Uterus (tissue), 4 donors: ENCODE results near the gene RCAN1. TPM values are rescaled to one million over a fixed set of nuclear protein-coding genes. Genes with fewer than 3 reads are reported as not detected.

Experiments
- DNase-seq, 2 donors: peaks; one replicate each; pipeline ENCODE4 v3.0.0-alpha.2; 2019 to 2020
- H3K27ac ChIP-seq, 2 donors: fragments of 200-600 bp; sonication (generic); 1 replicate in 1 of 2; 2 replicates in 1 of 2; pipeline ENCODE4 v1.5.1; 2016 to 2018
- H3K27me3 ChIP-seq, 2 donors: fragments of 200-600 bp; sonication (generic); one replicate each; pipeline ENCODE4 v1.5.1; 2018 to 2019; ENCODE audit warnings: control low read depth in 1 of 2
- H3K36me3 ChIP-seq, 2 donors: fragments of 200-600 bp; sonication (generic); one replicate each; pipeline ENCODE4 v1.5.1; 2019; ENCODE audit warnings: control low read depth in 1 of 2
- H3K4me1 ChIP-seq, 2 donors: fragments of 200-600 bp; sonication (generic); one replicate each; pipeline ENCODE4 v1.5.1; 2018 to 2019; ENCODE audit warnings: control low read depth in 1 of 2
- H3K4me3 ChIP-seq, 2 donors: fragments of 200-600 bp; sonication (generic); 1 replicate in 1 of 2; 2 replicates in 1 of 2; pipeline ENCODE4 v1.5.1; 2018 to 2019; ENCODE audit warnings: mild to moderate bottlenecking in 1 of 2
- H3K9me3 ChIP-seq, 2 donors: fragments of 200-600 bp; sonication (generic); one replicate each; pipeline ENCODE4 v1.5.1; 2019; ENCODE audit warnings: control low read depth in 1 of 2
- POLR2A ChIP-seq, 2 donors: fragments of 450-650 bp; IDR thresholded peaks; one replicate each; pipeline ENCODE4 v1.6.1; 2016; ENCODE audit warnings: antibody characterized with exemption in 2 of 2, mild to moderate bottlenecking in 1 of 2, moderate library complexity in 1 of 2
- intact Hi-C: fragments of 100-400 bp; cut with DNase I; formaldehyde crosslinking; loops from one replicate; pipeline ENCODE4 v1.15.1; 2023; ENCODE audit warnings: low total_unique reads
- total RNA-seq, 4 donors: library from RNA; depleted of rRNA in 3 of 4; stranded (reverse); fragments of >200 nt in 3 of 4; gene quantifications; one replicate each; pipeline versions ENCODE4 v1.1.0 to v1.2.4, GENCODE V29; 2014 to 2023
- TF ChIP-seq, protein P1 (sequence below), 4 experiments: fragments of 200-600 bp in 2 of 4; fragments of 450-650 bp in 2 of 4; sonication (generic) in 2 of 4; IDR thresholded peaks; one replicate each; pipeline ENCODE4 v1.5.1; 2016 to 2019; ENCODE audit warnings: antibody characterized with exemption in 4 of 4, mild to moderate bottlenecking in 2 of 4, moderate library complexity in 1 of 4
- donor health status: DM: yes; HTN: yes; CAD: no.

The RCAN1 gene
- total RNA-seq, 4 donors from 2014 or later, result 12.4 to 22.5 (median 16.5) TPM

DNA sequence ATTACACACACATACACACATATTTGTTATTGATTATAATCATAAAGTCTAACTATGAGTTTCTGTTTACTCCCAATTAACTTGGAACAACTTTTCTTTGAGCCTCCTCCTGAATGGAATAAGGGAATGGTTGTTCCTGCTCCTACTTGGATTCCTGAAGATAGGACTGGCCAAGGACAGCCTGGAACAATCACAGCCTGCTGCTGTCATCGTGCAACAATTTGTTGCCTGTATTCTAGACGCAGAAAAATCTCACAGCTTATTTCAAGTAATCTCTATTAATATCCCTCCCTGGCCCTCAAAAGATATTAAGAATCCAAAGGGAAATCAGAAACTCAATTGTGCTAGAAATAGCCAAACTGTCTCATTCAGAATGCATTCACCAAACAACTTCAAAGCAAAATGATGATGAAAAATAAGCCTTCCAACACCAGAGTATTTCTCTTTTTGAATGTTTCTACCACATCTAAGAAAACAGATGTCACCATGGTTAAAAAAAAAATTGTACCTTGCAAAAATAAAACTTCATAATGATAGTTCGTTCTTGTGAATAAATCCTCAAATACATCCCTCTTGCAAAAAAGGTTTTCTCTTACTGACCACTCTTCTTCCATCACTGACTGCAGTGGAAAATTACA, 30.9 kb downstream of the RCAN1 start:
- no peaks in the 10 kb centered on the region for H3K4me1 ChIP-seq
- H3K4me3 ChIP-seq, result no peak overlapping the region
- no peak overlapping the region for H3K27ac ChIP-seq
- DNase-seq, result no peak
- no peaks in the 10 kb centered on the region for H3K27me3 ChIP-seq
- no peaks in the 10 kb centered on the region for H3K36me3 ChIP-seq
- intact Hi-C loops, result no loop called here
- TF ChIP-seq POLR2A (IDR thresholded peaks at IDR 0.05), result no peak
- TF ChIP-seq, protein P1, sequence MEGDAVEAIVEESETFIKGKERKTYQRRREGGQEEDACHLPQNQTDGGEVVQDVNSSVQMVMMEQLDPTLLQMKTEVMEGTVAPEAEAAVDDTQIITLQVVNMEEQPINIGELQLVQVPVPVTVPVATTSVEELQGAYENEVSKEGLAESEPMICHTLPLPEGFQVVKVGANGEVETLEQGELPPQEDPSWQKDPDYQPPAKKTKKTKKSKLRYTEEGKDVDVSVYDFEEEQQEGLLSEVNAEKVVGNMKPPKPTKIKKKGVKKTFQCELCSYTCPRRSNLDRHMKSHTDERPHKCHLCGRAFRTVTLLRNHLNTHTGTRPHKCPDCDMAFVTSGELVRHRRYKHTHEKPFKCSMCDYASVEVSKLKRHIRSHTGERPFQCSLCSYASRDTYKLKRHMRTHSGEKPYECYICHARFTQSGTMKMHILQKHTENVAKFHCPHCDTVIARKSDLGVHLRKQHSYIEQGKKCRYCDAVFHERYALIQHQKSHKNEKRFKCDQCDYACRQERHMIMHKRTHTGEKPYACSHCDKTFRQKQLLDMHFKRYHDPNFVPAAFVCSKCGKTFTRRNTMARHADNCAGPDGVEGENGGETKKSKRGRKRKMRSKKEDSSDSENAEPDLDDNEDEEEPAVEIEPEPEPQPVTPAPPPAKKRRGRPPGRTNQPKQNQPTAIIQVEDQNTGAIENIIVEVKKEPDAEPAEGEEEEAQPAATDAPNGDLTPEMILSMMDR (IDR thresholded peaks at IDR 0.05), result no peak
- H3K9me3 ChIP-seq, result no peaks in the 10 kb centered on the region

DNA sequence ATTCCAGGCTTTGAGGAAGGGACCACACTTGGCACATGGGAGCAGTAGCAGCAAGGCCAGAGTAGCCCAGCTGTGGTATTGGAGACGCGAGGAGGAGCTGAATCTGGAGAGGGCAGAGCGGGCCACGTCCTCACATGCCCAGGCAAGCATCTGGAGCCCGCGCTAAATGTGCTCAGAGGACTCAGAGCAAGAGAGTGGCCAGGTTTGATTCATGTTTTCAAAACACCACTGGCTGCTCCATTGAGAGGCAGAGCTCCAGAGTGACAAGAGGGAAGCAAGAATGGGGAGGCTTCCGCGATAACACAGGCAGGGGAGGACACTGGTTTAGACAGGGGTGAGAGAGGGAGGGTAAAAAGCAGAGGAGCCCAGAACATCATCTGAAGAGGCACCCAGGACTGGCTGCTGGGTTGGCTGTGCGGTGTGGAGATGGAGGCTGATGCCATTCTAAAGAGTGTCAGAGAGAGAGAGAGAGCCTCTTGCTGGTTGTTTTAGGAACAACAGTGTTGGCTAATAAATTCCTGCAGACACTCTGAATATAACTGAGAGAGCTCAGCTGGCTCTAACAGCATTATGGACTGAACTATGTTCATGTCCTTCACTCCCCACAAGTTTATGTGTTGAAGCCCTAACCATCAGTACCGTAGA, 32.3 kb downstream of the RCAN1 start:
- DNase-seq, result no peak
- no peaks in the 10 kb centered on the region for H3K9me3 ChIP-seq
- H3K27me3 ChIP-seq, result no peaks in the 10 kb centered on the region
- no peak overlapping the region for H3K4me3 ChIP-seq
- H3K36me3 ChIP-seq, result no peaks in the 10 kb centered on the region
- no peak overlapping the region for H3K27ac ChIP-seq
- intact Hi-C loops, result no loop called here
- no peaks in the 10 kb centered on the region for H3K4me1 ChIP-seq
- TF ChIP-seq, protein P1 (IDR thresholded peaks at IDR 0.05), result no peak
- TF ChIP-seq POLR2A (IDR thresholded peaks at IDR 0.05), result no peak

DNA sequence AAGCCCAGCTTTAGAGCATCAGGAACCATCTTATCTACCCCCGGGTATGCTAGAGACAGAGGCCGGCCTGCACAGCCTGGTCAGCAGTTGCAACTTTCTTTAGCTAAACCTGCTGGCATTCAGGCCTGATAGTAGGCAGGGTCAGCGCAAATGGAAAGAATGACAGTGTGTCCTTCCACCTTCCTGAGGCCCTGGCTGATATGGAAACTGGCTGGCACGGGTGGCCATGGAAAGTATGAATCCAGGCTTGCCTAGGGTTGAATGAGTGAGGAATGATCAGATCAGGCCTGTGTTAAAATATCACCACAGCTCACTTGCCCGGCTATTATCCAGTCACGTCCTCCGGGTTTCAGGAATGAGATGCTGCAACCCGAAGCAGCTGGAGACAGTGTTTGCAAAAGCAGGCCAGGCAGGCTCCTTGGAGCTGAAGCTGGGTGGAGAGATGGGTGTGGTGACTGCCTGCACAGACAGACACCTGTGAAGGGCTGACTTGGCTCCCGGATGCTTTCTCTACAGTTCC, 34.7 kb downstream of the RCAN1 start:
- no peak overlapping the region for H3K27ac ChIP-seq

DNA sequence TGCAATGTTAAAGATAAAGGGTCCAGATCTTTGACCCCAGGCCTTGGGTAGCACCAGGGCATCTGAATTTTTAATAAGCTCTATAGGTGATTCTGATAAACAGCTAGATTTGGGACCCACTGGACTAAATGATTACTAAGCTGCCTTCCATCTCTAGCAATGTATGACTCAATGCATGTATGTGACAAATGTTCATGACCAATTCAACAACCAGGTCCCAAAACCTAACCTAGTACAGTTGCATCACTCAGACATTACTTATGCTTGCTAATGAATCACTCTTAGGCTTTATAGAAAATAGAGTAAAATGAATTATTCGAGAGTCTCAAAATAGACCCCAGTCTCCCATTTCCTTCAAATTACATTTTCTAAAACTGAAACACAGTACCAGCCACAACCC, 35.5 kb downstream of the RCAN1 start:
- no peaks in the 10 kb centered on the region for H3K27me3 ChIP-seq
- no peak overlapping the region for H3K4me3 ChIP-seq
- no peaks in the 10 kb centered on the region for H3K4me1 ChIP-seq
- no peak for TF ChIP-seq POLR2A (IDR thresholded peaks at IDR 0.05)
- TF ChIP-seq, protein P1 (IDR thresholded peaks at IDR 0.05), result no peak
- DNase-seq, result no peak
- intact Hi-C loops, result no loop called here
- H3K9me3 ChIP-seq, result no peaks in the 10 kb centered on the region
- H3K36me3 ChIP-seq, result no peaks in the 10 kb centered on the region
- no peak overlapping the region for H3K27ac ChIP-seq

More for the DNA sequence above, 34.7 kb downstream of the RCAN1 start:
- TF ChIP-seq POLR2A (IDR thresholded peaks at IDR 0.05), result no peak
- TF ChIP-seq, protein P1 (IDR thresholded peaks at IDR 0.05), result no peak
- Histone ChIP-seq H3K4me3 (no peak overlapping the region), H3K27me3 (no peaks in the 10 kb centered on the region), H3K4me1 (no peaks in the 10 kb centered on the region), H3K36me3 (no peaks in the 10 kb centered on the region), H3K9me3 (no peaks in the 10 kb centered on the region)
- intact Hi-C loops, result no loop called here
- no peak for DNase-seq

DNA sequence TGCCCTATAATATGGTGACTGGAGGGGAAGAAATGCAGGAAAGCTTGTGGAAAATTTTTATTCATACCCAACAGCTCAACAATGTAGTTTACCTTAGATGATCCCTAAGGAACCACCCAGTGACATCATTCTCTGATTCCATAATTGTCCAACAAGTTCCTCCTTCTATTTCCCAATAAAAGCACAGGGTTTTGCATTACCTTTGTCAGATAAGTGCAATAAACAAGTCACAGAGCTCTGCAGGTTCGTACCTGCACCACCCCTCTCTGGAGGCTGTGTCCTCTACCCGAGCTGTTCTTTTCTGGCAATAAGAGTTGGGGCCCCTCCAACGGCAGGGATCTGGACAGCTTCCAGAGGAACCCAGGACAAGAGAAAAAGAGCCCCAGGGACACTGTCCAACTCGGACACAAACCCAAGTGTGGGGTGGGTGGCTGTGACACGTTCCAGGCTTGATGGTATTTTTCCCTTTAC, 38.8 kb downstream of the RCAN1 start:
- no peak for TF ChIP-seq POLR2A (IDR thresholded peaks at IDR 0.05)
- TF ChIP-seq, protein P1 (IDR thresholded peaks at IDR 0.05), result no peak
- H3K4me3 ChIP-seq, result no peak overlapping the region
- intact Hi-C loops, result no loop called here
- H3K27ac ChIP-seq, result no peak overlapping the region
- no peaks in the 10 kb centered on the region for H3K27me3 ChIP-seq
- H3K9me3 ChIP-seq, result no peaks in the 10 kb centered on the region
- DNase-seq, result no peak
- H3K4me1 ChIP-seq, result no peaks in the 10 kb centered on the region
- no peaks in the 10 kb centered on the region for H3K36me3 ChIP-seq
